RWPE1 (cell line): ENCODE measurements around the gene KTN1.

Experiments
- CTCF ChIA-PET: fragments of 350-600 bp; sonication (Branson Sonifier 250); formaldehyde crosslinking; extraction: SDS; loops from one replicate; lab custom pipeline; 2021; lab: Yijun Ruan, JAX
- POLR2A ChIA-PET: fragments of 400-600 bp; formaldehyde crosslinking; extraction: SDS; loops from one replicate; lab custom pipeline; 2020; ENCODE audit warnings: antibody characterized with exemption; ENCODE audit not compliant: low non-redundant PET; lab: Yijun Ruan, JAX
- DNase-seq: peaks from one replicate; pipeline ENCODE4 v3.0.0; 2012; ENCODE audit warnings: low spot score
- H3K27ac ChIP-seq: fragments of 450-650 bp; 2 replicates; pipeline ENCODE4 v1.5.1; 2017
- CTCF ChIP-seq: fragments of 450-650 bp; conservative IDR thresholded peaks from 2 replicates; pipeline ENCODE4 v1.5.1; 2017; ENCODE audit warnings: low read depth, mild to moderate bottlenecking

The KTN1 gene

GRCh38 chr14:55604900-55605418 lies 25.0 kb downstream of the KTN1 start:
- ChIA-PET CTCF (interaction anchor here (0.6 to 0.7 kb wide), 2 partner anchors 9 to 264 kb away, joined by 3 to 4 read pairs; no protein-coding TSS in a partner anchor), POLR2A (no interaction called here)
- no peak for TF ChIP-seq CTCF
- no peak for DNase-seq
- no peak overlapping the region for H3K27ac ChIP-seq

GRCh38 chr14:55605793-55606192 lies 25.8 kb downstream of the KTN1 start:
- TF ChIP-seq CTCF: no peak
- ChIA-PET CTCF (interaction anchor here (0.6 to 0.7 kb wide), 2 partner anchors 263 to 582 kb away, joined by 3 to 6 read pairs; no protein-coding TSS in a partner anchor), POLR2A (no interaction called here)
- no peak for DNase-seq
- no peak overlapping the region for H3K27ac ChIP-seq

- ChIA-PET POLR2A (no interaction called here), CTCF (no interaction called here)
- H3K27ac ChIP-seq: no peak overlapping the region
- no peak for TF ChIP-seq CTCF
- no peak for DNase-seq
These were observed 27.4 kb downstream of the KTN1 start for GRCh38 chr14:55607386-55607785.

DNA sequence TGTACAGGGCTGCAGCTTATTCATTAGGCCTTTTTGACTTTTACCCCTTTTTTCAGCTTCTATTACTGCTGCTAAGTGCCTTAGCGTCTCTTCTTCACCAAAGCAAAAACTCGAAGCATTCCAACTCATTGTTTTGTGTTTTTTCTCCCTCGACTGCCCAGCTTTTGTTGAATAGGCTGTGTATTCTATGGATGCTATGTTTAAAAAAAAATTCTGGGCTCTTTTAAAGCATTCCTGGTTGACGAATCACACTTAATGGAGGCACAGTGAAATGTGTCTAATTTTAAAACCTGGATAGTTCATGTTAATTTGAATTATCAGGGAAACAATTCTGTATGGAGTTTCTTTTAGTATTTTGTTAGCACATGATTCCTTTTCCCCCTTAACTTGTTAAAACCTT lies 29.7 kb downstream of the KTN1 start:
- TF ChIP-seq CTCF: no peak
- ChIA-PET POLR2A (no interaction called here), CTCF (interaction anchor here (1.0 kb wide), 1 partner anchor 171 kb away, joined by 4 read pairs; no protein-coding TSS in a partner anchor)
- peak; percentile 25 for DNase-seq
- H3K27ac ChIP-seq: no peak overlapping the region

GRCh38 chr14:55610713-55611370 lies 30.8 kb downstream of the KTN1 start:
- POLR2A ChIA-PET: no interaction called here
- CTCF ChIA-PET: no interaction called here
- no peak for DNase-seq
- no peak overlapping the region for H3K27ac ChIP-seq
- no peak for TF ChIP-seq CTCF

DNA sequence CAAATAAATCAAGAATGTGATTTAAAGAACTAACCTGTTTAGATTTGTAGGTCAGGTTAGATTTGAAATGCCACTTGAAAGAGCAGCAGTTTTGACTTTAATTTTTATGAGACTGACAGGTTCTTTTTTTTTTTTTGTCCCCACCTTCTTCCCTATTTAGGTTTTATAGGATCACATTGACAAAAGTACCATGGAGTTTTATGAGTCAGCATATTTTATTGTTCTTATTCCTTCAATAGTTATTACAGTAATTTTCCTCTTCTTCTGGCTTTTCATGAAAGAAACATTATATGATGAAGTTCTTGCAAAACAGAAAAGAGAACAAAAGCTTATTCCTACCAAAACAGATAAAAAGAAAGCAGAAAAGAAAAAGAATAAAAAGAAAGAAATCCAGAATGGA lies 31.9 kb downstream of the KTN1 start:
- POLR2A ChIA-PET: no interaction called here
- no peak for DNase-seq
- CTCF ChIA-PET: no interaction called here
- no peak overlapping the region for H3K27ac ChIP-seq
- no peak for TF ChIP-seq CTCF
